Body of pancreas (tissue), 4 donors: ENCODE results near the gene ANKRD6. TPM values are rescaled to one million over a fixed set of nuclear protein-coding genes. Genes with fewer than 3 reads are reported as not detected.

ENCODE experiments used
- ATAC-seq: fragments of 150-250 bp; one replicate; pipeline ENCODE4 v1.9.1; 2016
- DNase-seq, 4 donors: peaks; one replicate each; pipeline ENCODE4 v3.0.0-alpha.2; 2019
- H3K27ac ChIP-seq, 4 donors: fragments of 200-600 bp; sonication (generic); 1 replicate in 3 of 4; 2 replicates in 1 of 4; pipeline versions ENCODE4 v1.5.1 to v1.6.1; 2016 to 2019; ENCODE audit warnings: mild to moderate bottlenecking in 1 of 4, mixed read lengths in 1 of 4, moderate library complexity in 1 of 4
- H3K27me3 ChIP-seq, 2 donors: fragments of 200-600 bp; sonication (generic); one replicate each; pipeline ENCODE4 v1.6.0; 2016; ENCODE audit warnings: mild to moderate bottlenecking in 1 of 2
- H3K36me3 ChIP-seq, 2 donors: fragments of 200-600 bp; sonication (generic); replicated peaks in 1 of 2; 2 replicates each; pipeline ENCODE4 v1.5.1; 2016; ENCODE audit warnings: low read depth in 2 of 2; ENCODE audit not compliant: insufficient read depth in 1 of 2
- H3K4me1 ChIP-seq: fragments of 200-600 bp; sonication (generic); one replicate; pipeline ENCODE4 v1.6.0; 2016
- H3K4me3 ChIP-seq, 2 donors: fragments of 200-600 bp; sonication (generic); 1 replicate in 1 of 2; 2 replicates in 1 of 2; pipeline ENCODE4 v1.5.1; 2016 to 2019
- H3K9me3 ChIP-seq, 3 donors: fragments of 200-600 bp; sonication (generic); 1 replicate in 2 of 3; 2 replicates in 1 of 3; pipeline ENCODE4 v1.5.1; 2016
- POLR2A ChIP-seq, 3 donors: fragments of 450-650 bp; IDR thresholded peaks; one replicate each; pipeline ENCODE4 v1.6.1; 2016; ENCODE audit warnings: antibody characterized with exemption in 3 of 3, mild to moderate bottlenecking in 2 of 3
- WGBS, 2 donors: methylation state at CpG; one replicate each; pipeline ENCODE4 v1.1.5; 2017; 5-methylcytosine and 5-hydroxymethylcytosine counted together
- intact Hi-C: fragments of 100-400 bp; cut with DNase I; formaldehyde crosslinking; loops from one replicate; pipeline ENCODE4 v1.15.1; 2023
- total RNA-seq, 2 donors: library from RNA; depleted of rRNA; stranded (reverse); fragments of >200 nt; gene quantifications; one replicate each; pipeline ENCODE4 v1.1.0, GENCODE V29; 2016
- TF ChIP-seq, protein P1 (sequence below), 7 experiments: fragments of 450-650 bp in 4 of 7; fragments of 200-600 bp in 3 of 7; sonication (generic) in 3 of 7; IDR thresholded peaks; one replicate each; pipeline ENCODE4 v1.5.1; 2016 to 2019; ENCODE audit warnings: antibody characterized with exemption in 7 of 7

The ANKRD6 gene
- total RNA-seq, 2 donors from 2014 or later, result 16.9 to 21.4 TPM

GRCh38 chr6:89536231-89536630 lies 103.3 kb downstream of the ANKRD6 start:
- Histone ChIP-seq H3K27ac (no peak overlapping the region), H3K4me1 (no peaks in the 10 kb centered on the region), H3K4me3 (no peak overlapping the region), H3K9me3 (no peaks in the 10 kb centered on the region), H3K27me3 (no peaks in the 10 kb centered on the region), H3K36me3 (no peaks in the 10 kb centered on the region)
- DNase-seq (no peak), ATAC-seq (no peak)
- TF ChIP-seq, protein P1, sequence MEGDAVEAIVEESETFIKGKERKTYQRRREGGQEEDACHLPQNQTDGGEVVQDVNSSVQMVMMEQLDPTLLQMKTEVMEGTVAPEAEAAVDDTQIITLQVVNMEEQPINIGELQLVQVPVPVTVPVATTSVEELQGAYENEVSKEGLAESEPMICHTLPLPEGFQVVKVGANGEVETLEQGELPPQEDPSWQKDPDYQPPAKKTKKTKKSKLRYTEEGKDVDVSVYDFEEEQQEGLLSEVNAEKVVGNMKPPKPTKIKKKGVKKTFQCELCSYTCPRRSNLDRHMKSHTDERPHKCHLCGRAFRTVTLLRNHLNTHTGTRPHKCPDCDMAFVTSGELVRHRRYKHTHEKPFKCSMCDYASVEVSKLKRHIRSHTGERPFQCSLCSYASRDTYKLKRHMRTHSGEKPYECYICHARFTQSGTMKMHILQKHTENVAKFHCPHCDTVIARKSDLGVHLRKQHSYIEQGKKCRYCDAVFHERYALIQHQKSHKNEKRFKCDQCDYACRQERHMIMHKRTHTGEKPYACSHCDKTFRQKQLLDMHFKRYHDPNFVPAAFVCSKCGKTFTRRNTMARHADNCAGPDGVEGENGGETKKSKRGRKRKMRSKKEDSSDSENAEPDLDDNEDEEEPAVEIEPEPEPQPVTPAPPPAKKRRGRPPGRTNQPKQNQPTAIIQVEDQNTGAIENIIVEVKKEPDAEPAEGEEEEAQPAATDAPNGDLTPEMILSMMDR (IDR thresholded peaks at IDR 0.05), result no peak
- TF ChIP-seq POLR2A (IDR thresholded peaks at IDR 0.05), result no peak
- WGBS, 2 donors, result 91 to 94% methylated on average over 5 of the region's 5 CpGs
- intact Hi-C loops, result no loop called here

- no peak for TF ChIP-seq POLR2A (IDR thresholded peaks at IDR 0.05)
- TF ChIP-seq, protein P1 (IDR thresholded peaks at IDR 0.05), result no peak
- H3K4me1 ChIP-seq, result no peaks in the 10 kb centered on the region
- no peak overlapping the region for H3K4me3 ChIP-seq
- DNase-seq, result no peak
- H3K27me3 ChIP-seq, result no peaks in the 10 kb centered on the region
- H3K9me3 ChIP-seq, result no peaks in the 10 kb centered on the region
- no peak for ATAC-seq
- no peaks in the 10 kb centered on the region for H3K36me3 ChIP-seq
- intact Hi-C loops, result no loop called here
- no peak overlapping the region for H3K27ac ChIP-seq
- 84 to 93% methylated on average over 2 of the region's 2 CpGs for WGBS, 2 donors
Observed at GRCh38 chr6:89539779-89540178, 106.8 kb downstream of the ANKRD6 start.

DNA sequence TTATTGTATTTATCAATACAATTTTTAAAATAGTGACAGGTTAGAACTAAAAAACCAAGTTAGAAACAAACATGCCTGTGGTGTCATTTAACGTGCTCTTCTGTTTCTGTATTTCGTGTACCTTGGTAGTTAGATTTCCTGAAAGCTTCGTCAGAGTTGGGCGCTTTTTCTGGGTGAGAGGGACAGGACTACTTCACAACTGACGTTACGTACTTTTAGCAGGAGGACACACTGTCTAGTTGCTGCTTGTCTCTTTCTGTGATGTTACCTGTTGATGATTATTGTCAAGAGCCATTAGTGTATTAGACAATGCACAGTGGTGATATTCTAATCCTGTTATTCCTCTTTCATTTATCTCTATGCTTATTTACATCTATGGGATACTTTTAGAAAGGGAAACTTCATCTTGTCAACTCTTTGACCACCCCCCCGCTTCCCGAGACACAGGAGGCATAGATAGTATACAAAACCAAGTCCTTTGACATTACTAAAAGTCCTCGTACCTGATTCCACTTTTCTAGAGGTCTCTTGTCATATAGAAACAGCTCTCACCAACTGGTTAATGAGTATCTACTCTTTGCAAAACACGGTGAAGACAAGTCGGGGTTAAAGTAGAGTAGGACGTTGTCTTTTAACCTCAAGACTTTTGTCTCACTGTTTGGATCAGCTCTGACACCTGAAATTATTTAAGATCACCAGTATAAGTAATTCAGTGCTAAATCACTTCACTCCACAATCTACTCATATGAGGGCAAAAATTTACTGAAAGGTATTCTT lies 109.3 kb downstream of the ANKRD6 start:
- 77 to 78% methylated on average over 12 of the region's 12 CpGs for WGBS, 2 donors
- H3K4me3 ChIP-seq, result no peak overlapping the region
- ATAC-seq, result no peak
- no peaks in the 10 kb centered on the region for H3K27me3 ChIP-seq
- no peak overlapping the region for H3K27ac ChIP-seq
- no peaks in the 10 kb centered on the region for H3K4me1 ChIP-seq
- no peaks in the 10 kb centered on the region for H3K9me3 ChIP-seq
- intact Hi-C loops, result no loop called here
- TF ChIP-seq, protein P1 (IDR thresholded peaks at IDR 0.05), result no peak
- no peak for TF ChIP-seq POLR2A (IDR thresholded peaks at IDR 0.05)
- DNase-seq, result no peak
- H3K36me3 ChIP-seq, result no peaks in the 10 kb centered on the region

GRCh38 chr6:89542866-89543265 lies 109.9 kb downstream of the ANKRD6 start:
- H3K4me3 ChIP-seq, result no peak overlapping the region
- no peak for TF ChIP-seq POLR2A (IDR thresholded peaks at IDR 0.05)
- TF ChIP-seq, protein P1 (IDR thresholded peaks at IDR 0.05), result no peak
- ATAC-seq (no peak), DNase-seq (no peak)
- 29 to 37% methylated on average over 3 of the region's 3 CpGs for WGBS, 2 donors
- no peaks in the 10 kb centered on the region for H3K9me3 ChIP-seq
- no peaks in the 10 kb centered on the region for H3K36me3 ChIP-seq
- no peak overlapping the region for H3K27ac ChIP-seq
- no peaks in the 10 kb centered on the region for H3K4me1 ChIP-seq
- intact Hi-C loops, result no loop called here
- H3K27me3 ChIP-seq, result no peaks in the 10 kb centered on the region

GRCh38 chr6:89547281-89547680 lies 114.3 kb downstream of the ANKRD6 start:
- intact Hi-C loops, result no loop called here
- Histone ChIP-seq H3K27me3 (no peaks in the 10 kb centered on the region), H3K9me3 (no peaks in the 10 kb centered on the region), H3K4me3 (no peak overlapping the region), H3K36me3 (no peaks in the 10 kb centered on the region), H3K4me1 (no peaks in the 10 kb centered on the region), H3K27ac (no peak overlapping the region)
- ATAC-seq, result no peak
- no peak for DNase-seq
- 77 to 79% methylated on average over 4 to 5 of the region's 5 CpGs for WGBS, 2 donors
- TF ChIP-seq, protein P1 (IDR thresholded peaks at IDR 0.05), result no peak
